Panc1 (cell line): Measurements from ENCODE around the gene CST1. TPM values are rescaled to one million over a fixed set of nuclear protein-coding genes. Genes with fewer than 3 reads are reported as not detected.

Experiments
- ATAC-seq: fragments of 200-7000 bp; cut with Tn5 transposase; 2 replicates; pipeline ENCODE4 v1.9.1; 2020; ENCODE audit warnings: mild to moderate bottlenecking, moderate library complexity
- BruUV-seq: library from RNA; stranded (reverse); fragments of 400-500 nt; replicated peaks from 2 replicates; lab custom pipeline; 2021; lab: Mats Ljungman, UMichigan
- CTCF ChIA-PET: fragments of 300-600 bp; sonication (Branson Sonifier 250); formaldehyde crosslinking; loops from one replicate; lab custom pipeline; 2022; ENCODE audit warnings: antibody characterized with exemption; lab: Charles Lee
- POLR2A ChIA-PET: fragments of 300-600 bp; sonication (Branson Sonifier 250); formaldehyde crosslinking; loops from one replicate; lab custom pipeline; 2022; ENCODE audit warnings: antibody characterized with exemption; lab: Charles Lee
- DNase-seq: peaks from one replicate; pipeline ENCODE4 v3.0.0-alpha.2; 2010; ENCODE audit warnings: low read depth, low spot score
- H3K27ac ChIP-seq: 2 replicates; pipeline ENCODE4 v1.5.1; 2011; ENCODE audit warnings: mild to moderate bottlenecking, low read length, inconsistent platforms
- H3K27me3 ChIP-seq: fragments of 200-500 bp; sonication (Bioruptor generic); 2 replicates; pipeline ENCODE4 v1.6.0; 2014; ENCODE audit warnings: low read length, inconsistent platforms; ENCODE audit not compliant: control insufficient read depth, insufficient read depth
- H3K36me3 ChIP-seq: fragments of 200-500 bp; sonication (Bioruptor generic); 2 replicates; pipeline ENCODE4 v1.5.1; 2014; ENCODE audit warnings: inconsistent platforms, mild to moderate bottlenecking, low read length, moderate library complexity; ENCODE audit not compliant: control insufficient read depth, insufficient read depth
- H3K4me1 ChIP-seq: 2 replicates; pipeline ENCODE4 v1.5.1; 2011; ENCODE audit warnings: inconsistent platforms, mild to moderate bottlenecking, low read length, moderate library complexity; ENCODE audit not compliant: control insufficient read depth, insufficient read depth
- H3K4me3 ChIP-seq, 2 experiments: 2 replicates each; pipeline ENCODE4 v1.5.1; 2011 to 2012; ENCODE audit warnings: low read depth in 2 of 2, low read length in 2 of 2, mild to moderate bottlenecking in 2 of 2, inconsistent platforms in 1 of 2, moderate library complexity in 1 of 2
- H3K9me3 ChIP-seq: fragments of 200-500 bp; sonication (Bioruptor generic); 2 replicates; pipeline ENCODE4 v1.5.1; 2014; ENCODE audit warnings: low read depth, mild to moderate bottlenecking, inconsistent platforms, low read length, moderate library complexity; ENCODE audit not compliant: control insufficient read depth, insufficient read depth
- POLR2AphosphoS5 ChIP-seq: IDR thresholded peaks from 2 replicates; pipeline ENCODE4 v1.6.1; 2012; ENCODE audit warnings: mild to moderate bottlenecking, low read depth, low read length, moderate library complexity
- SIN3A ChIP-seq: IDR thresholded peaks from 2 replicates; pipeline ENCODE4 v1.6.1; 2012; ENCODE audit warnings: low read depth, mild to moderate bottlenecking, low read length, moderate library complexity, borderline replicate concordance; ENCODE audit not compliant: insufficient read depth
- TCF7L2 ChIP-seq: IDR thresholded peaks from 2 replicates; pipeline ENCODE4 v1.6.1; 2011; ENCODE audit warnings: mild to moderate bottlenecking, low read depth, low read length, inconsistent platforms
- in situ Hi-C: cut with HindIII; loops from 2 replicates; pipeline ENCODE4 v1.10.0; 2016; ENCODE audit warnings: low sequenced_read_pairs, low pct_unique_long_range_greater_than_20kb
- intact Hi-C: fragments of 100-400 bp; cut with micrococcal nuclease; formaldehyde crosslinking; loops from one replicate; pipeline ENCODE4 v1.10.0; 2022; ENCODE audit not compliant: unreplicated experiment
- total RNA-seq: library from RNA; stranded (reverse); gene quantifications from one replicate; pipeline ENCODE4 v1.2.1, GENCODE V29; 2021; ENCODE audit not compliant: unreplicated experiment
- TF ChIP-seq, protein P1 (sequence below), 2 experiments: IDR thresholded peaks; 2 replicates each; pipeline ENCODE4 v1.6.1; 2011 to 2012; ENCODE audit warnings: low read depth in 2 of 2, control low read depth in 1 of 2, low read length in 1 of 2, mild to moderate bottlenecking in 1 of 2, moderate library complexity in 1 of 2; ENCODE audit not compliant: insufficient read depth in 1 of 2
- TF ChIP-seq, protein P2 (sequence below): fragments of 450-650 bp; IDR thresholded peaks from 2 replicates; pipeline ENCODE4 v1.5.1; 2017; ENCODE audit warnings: mild to moderate bottlenecking

The CST1 gene
- total RNA-seq, 1 experiment from 2014 or later = not detected

DNA sequence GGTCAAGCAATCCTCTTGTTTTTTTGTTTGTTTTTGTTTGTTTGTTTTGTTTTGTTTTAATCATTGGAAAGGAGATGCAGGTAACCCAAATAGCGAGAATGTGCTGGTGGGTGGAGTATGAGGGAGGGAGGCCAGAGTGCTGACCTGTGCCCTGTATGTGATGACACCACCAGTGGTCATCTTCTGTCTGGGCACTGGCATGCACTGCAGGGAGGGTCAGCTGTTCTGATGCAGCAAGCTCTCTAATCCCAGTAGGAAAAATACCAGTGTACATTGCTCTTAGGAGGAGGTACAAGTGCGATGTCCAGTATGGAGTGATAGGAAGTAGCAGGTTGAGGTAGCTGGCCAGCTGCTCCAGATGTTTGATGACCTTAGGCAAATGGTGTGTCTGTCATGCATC lies 2.9 kb upstream of the CST1 start:
- Histone ChIP-seq H3K27ac (no peak overlapping the region), H3K9me3 (no peaks in the 10 kb centered on the region), H3K36me3 (no peaks in the 10 kb centered on the region), H3K4me3 (no peak overlapping the region), H3K4me1 (no peaks in the 10 kb centered on the region), H3K27me3 (no peaks in the 10 kb centered on the region)
- no TSS peak for BruUV-seq
- TF ChIP-seq, protein P1, sequence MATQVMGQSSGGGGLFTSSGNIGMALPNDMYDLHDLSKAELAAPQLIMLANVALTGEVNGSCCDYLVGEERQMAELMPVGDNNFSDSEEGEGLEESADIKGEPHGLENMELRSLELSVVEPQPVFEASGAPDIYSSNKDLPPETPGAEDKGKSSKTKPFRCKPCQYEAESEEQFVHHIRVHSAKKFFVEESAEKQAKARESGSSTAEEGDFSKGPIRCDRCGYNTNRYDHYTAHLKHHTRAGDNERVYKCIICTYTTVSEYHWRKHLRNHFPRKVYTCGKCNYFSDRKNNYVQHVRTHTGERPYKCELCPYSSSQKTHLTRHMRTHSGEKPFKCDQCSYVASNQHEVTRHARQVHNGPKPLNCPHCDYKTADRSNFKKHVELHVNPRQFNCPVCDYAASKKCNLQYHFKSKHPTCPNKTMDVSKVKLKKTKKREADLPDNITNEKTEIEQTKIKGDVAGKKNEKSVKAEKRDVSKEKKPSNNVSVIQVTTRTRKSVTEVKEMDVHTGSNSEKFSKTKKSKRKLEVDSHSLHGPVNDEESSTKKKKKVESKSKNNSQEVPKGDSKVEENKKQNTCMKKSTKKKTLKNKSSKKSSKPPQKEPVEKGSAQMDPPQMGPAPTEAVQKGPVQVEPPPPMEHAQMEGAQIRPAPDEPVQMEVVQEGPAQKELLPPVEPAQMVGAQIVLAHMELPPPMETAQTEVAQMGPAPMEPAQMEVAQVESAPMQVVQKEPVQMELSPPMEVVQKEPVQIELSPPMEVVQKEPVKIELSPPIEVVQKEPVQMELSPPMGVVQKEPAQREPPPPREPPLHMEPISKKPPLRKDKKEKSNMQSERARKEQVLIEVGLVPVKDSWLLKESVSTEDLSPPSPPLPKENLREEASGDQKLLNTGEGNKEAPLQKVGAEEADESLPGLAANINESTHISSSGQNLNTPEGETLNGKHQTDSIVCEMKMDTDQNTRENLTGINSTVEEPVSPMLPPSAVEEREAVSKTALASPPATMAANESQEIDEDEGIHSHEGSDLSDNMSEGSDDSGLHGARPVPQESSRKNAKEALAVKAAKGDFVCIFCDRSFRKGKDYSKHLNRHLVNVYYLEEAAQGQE (IDR thresholded peaks at IDR 0.05; ENCODE audit: insufficient read depth in 1 of 2, low read depth in 2 of 2, low read length in 1 of 2) = no peak
- TF ChIP-seq TCF7L2 (no peak), POLR2AphosphoS5 (no peak), SIN3A (no peak)
- TF ChIP-seq, protein P2, sequence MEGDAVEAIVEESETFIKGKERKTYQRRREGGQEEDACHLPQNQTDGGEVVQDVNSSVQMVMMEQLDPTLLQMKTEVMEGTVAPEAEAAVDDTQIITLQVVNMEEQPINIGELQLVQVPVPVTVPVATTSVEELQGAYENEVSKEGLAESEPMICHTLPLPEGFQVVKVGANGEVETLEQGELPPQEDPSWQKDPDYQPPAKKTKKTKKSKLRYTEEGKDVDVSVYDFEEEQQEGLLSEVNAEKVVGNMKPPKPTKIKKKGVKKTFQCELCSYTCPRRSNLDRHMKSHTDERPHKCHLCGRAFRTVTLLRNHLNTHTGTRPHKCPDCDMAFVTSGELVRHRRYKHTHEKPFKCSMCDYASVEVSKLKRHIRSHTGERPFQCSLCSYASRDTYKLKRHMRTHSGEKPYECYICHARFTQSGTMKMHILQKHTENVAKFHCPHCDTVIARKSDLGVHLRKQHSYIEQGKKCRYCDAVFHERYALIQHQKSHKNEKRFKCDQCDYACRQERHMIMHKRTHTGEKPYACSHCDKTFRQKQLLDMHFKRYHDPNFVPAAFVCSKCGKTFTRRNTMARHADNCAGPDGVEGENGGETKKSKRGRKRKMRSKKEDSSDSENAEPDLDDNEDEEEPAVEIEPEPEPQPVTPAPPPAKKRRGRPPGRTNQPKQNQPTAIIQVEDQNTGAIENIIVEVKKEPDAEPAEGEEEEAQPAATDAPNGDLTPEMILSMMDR = no peak
- no peak for DNase-seq
- no peak for ATAC-seq
- ChIA-PET CTCF (no interaction called here), POLR2A (no interaction called here)
- in situ Hi-C loops = no loop called here
- intact Hi-C loops = no loop called here

DNA sequence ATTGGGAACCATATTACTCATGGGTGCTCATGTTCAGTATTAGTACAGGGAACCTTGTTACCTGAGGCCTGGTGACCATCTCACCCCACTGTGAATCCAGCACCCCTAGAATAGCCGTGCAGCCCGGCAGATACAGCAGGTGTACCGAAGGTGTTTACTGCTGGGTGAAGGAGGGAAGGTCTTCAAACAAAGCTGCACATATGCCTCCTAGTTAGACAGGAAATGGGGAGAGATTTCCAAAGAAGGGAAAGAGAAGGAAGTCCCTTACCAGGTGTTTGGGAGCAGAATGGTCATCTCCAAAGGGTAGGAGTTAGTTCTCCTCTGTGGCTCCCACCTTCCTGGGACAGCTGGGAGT lies 2.4 kb upstream of the CST1 start:
- H3K27me3 ChIP-seq = no peaks in the 10 kb centered on the region
- BruUV-seq = no TSS peak
- no peaks in the 10 kb centered on the region for H3K36me3 ChIP-seq
- DNase-seq (no peak), ATAC-seq (no peak)
- H3K27ac ChIP-seq = no peak overlapping the region
- POLR2A ChIA-PET = no interaction called here
- CTCF ChIA-PET = no interaction called here
- no peak overlapping the region for H3K4me3 ChIP-seq
- in situ Hi-C loops (no loop called here), intact Hi-C loops (no loop called here)
- no peaks in the 10 kb centered on the region for H3K9me3 ChIP-seq
- TF ChIP-seq TCF7L2 = no peak
- TF ChIP-seq, protein P2 = no peak
- TF ChIP-seq, protein P1 (IDR thresholded peaks at IDR 0.05; ENCODE audit: insufficient read depth in 1 of 2, low read depth in 2 of 2, low read length in 1 of 2) = no peak
- no peak for TF ChIP-seq SIN3A
- TF ChIP-seq POLR2AphosphoS5 = no peak
- H3K4me1 ChIP-seq = no peaks in the 10 kb centered on the region
